Measurements from ENCODE around the gene NAGS.

DNA sequence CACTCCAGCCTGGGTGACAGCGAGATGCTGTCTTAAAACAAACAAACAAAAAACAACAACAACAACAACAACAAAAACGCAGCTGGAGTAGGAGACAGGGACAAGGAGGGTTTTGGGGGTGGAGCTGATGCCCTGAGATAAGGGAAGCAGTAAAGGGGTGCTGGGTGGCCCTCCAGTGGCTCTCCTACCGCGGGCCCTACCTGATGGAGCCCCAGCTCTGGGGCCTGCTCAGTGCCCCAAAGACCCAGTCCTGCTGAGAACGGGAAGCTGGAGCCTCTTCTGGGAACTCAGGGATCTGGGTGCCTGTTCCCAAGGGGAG, 21.3 kb upstream of the NAGS start:
- TF ChIP-seq TAF1 (IDR thresholded peaks at IDR 0.05; ENCODE audit: low read depth, low read length), result no peak
- TF ChIP-seq POLR2A (IDR thresholded peaks at IDR 0.05; ENCODE audit: low read depth, low read length), result no peak
- TF ChIP-seq POLR2AphosphoS5 (IDR thresholded peaks at IDR 0.05; ENCODE audit: low read depth, low read length), result no peak
- TF ChIP-seq SPI1 (IDR thresholded peaks at IDR 0.05; ENCODE audit: low read depth, low read length), result no peak
- TF ChIP-seq POU2F2 (IDR thresholded peaks at IDR 0.05; ENCODE audit: low read depth, low read length), result no peak
- TF ChIP-seq PAX5 (IDR thresholded peaks at IDR 0.05; ENCODE audit: insufficient read depth, low read length, severe bottlenecking), result no peak

Data from GM12891 (cell line).